K562 (cell line): ENCODE data around the gene DKK3. TPM values are rescaled to one million over a fixed set of nuclear protein-coding genes. Genes with fewer than 3 reads are reported as not detected.

Experiments
- ATAC-seq: fragments of 200-7000 bp; cut with Tn5 transposase; 3 replicates; pipeline ENCODE4 v1.9.1; 2020; ENCODE audit warnings: moderate library complexity
- BruUV-seq: library from RNA; stranded (reverse); fragments of 400-500 nt; replicated peaks from 2 replicates; lab custom pipeline; 2021; lab: Mats Ljungman, UMichigan
- CTCF ChIA-PET: fragments of 300-600 bp; formaldehyde crosslinking; extraction: SDS; loops from one replicate; lab custom pipeline; 2021; ENCODE audit warnings: low intra/inter-chr PET ratio; lab: Yijun Ruan, JAX
- POLR2A ChIA-PET: fragments of 300-600, 350-650 bp; sonication (Branson Sonifier 250); formaldehyde crosslinking; extraction: SDS; loops from one replicate; lab custom pipeline; 2021; ENCODE audit warnings: antibody characterized with exemption, inconsistent platforms; lab: Yijun Ruan, JAX
- DNase-seq, 4 experiments: peaks; one replicate each; pipeline versions ENCODE4 v3.0.0 to v3.0.0-alpha.2; 2011 to 2018; ENCODE audit warnings: low spot score in 3 of 4, mixed read lengths in 3 of 4; ENCODE audit errors: extremely low read depth in 1 of 4
- FAIRE-seq: peaks from 2 replicates; lab custom pipeline; 2011; peaks lifted over from hg19 to GRCh38; lab: Jason Lieb, UNC
- H2AFZ ChIP-seq: 2 replicates; pipeline ENCODE4 v1.6.0; 2011; ENCODE audit warnings: low read depth, low read length, control low read depth, inconsistent platforms
- H3K27ac ChIP-seq: fragments of 200-600 bp; 3 replicates; pipeline ENCODE4 v1.8.0; 2011; ENCODE audit warnings: low read depth, mild to moderate bottlenecking, control low read depth, inconsistent platforms, low read length, moderate library complexity, mixed read lengths; ENCODE audit errors: extremely low read depth
- H3K27me3 ChIP-seq, 2 experiments: fragments of 300-600 bp in 1 of 2; 2 replicates in 1 of 2; 3 replicates in 1 of 2; pipeline versions ENCODE4 v1.6.0 to v1.8.0; 2011; ENCODE audit warnings: inconsistent platforms in 2 of 2, low read length in 2 of 2, mild to moderate bottlenecking in 1 of 2, mixed read lengths in 1 of 2, moderate library complexity in 1 of 2; ENCODE audit not compliant: control insufficient read depth in 2 of 2, insufficient read depth in 2 of 2
- H3K36me3 ChIP-seq: fragments of 300-600 bp; 3 replicates; pipeline ENCODE4 v1.8.0; 2011; ENCODE audit warnings: mild to moderate bottlenecking, low read length, inconsistent platforms; ENCODE audit not compliant: control insufficient read depth, insufficient read depth
- H3K4me1 ChIP-seq, 2 experiments: fragments of 200-600 bp in 1 of 2; replicated peaks in 1 of 2; 2 replicates in 1 of 2; 3 replicates in 1 of 2; pipeline versions ENCODE4 v1.5.1 to v1.8.0; 2011; ENCODE audit warnings: inconsistent platforms in 2 of 2, low read length in 2 of 2, mild to moderate bottlenecking in 1 of 2, mixed read lengths in 1 of 2, moderate library complexity in 1 of 2; ENCODE audit not compliant: control insufficient read depth in 2 of 2, insufficient read depth in 2 of 2
- H3K4me2 ChIP-seq: 2 replicates; pipeline ENCODE4 v1.6.1; 2011; ENCODE audit warnings: low read length, control low read depth, inconsistent platforms, mixed read lengths; ENCODE audit not compliant: insufficient read depth
- H3K4me3 ChIP-seq: fragments of 200-600 bp; sonication (generic), shearing (Covaris generic); 2 replicates; pipeline ENCODE4 v1.5.1; 2016; ENCODE audit warnings: control low read depth, inconsistent platforms
- H3K79me2 ChIP-seq: fragments of 200-600 bp; 3 replicates; pipeline ENCODE4 v1.8.0; 2011; ENCODE audit warnings: low read length, inconsistent platforms; ENCODE audit not compliant: control insufficient read depth, insufficient read depth
- H3K9ac ChIP-seq, 2 experiments: 2 replicates each; pipeline versions ENCODE4 v1.6.0 to v1.6.1; 2011; ENCODE audit warnings: low read depth in 2 of 2, low read length in 2 of 2, control low read depth in 1 of 2, inconsistent platforms in 1 of 2, mild to moderate bottlenecking in 1 of 2, mixed read lengths in 1 of 2; ENCODE audit not compliant: insufficient read depth in 1 of 2
- H3K9me1 ChIP-seq: one replicate; pipeline ENCODE4 v1.6.0; 2011; ENCODE audit warnings: inconsistent platforms, mild to moderate bottlenecking, low read length, moderate library complexity; ENCODE audit not compliant: control insufficient read depth, insufficient read depth
- H3K9me3 ChIP-seq: replicated peaks from 2 replicates; pipeline ENCODE4 v1.5.1; 2011; ENCODE audit warnings: low read depth, low read length, inconsistent platforms; ENCODE audit not compliant: control insufficient read depth, insufficient read depth
- H4K20me1 ChIP-seq: replicated peaks from 2 replicates; pipeline ENCODE4 v1.6.1; 2011; ENCODE audit warnings: low read length, inconsistent platforms, mixed read lengths; ENCODE audit not compliant: control insufficient read depth, insufficient read depth
- MYC ChIP-seq, 2 experiments: fragments of 250-450 bp in 1 of 2; sonication (Bioruptor Pico) in 1 of 2; IDR thresholded peaks; 2 replicates each; pipeline versions ENCODE4 v1.5.1 to v1.6.1; 2012 to 2021; ENCODE audit warnings: low read depth in 2 of 2, borderline replicate concordance in 1 of 2, improper control_type of control experiment in 1 of 2, low read length in 1 of 2, mild to moderate bottlenecking in 1 of 2, moderate library complexity in 1 of 2
- SMAD3 ChIP-seq: fragments of 450-650 bp; formaldehyde crosslinking; conservative IDR thresholded peaks from 2 replicates; pipeline ENCODE4 v1.4.0; 2020; ENCODE audit warnings: mild to moderate bottlenecking
- TRIM25 ChIP-seq: fragments of 450-650 bp; IDR thresholded peaks from 2 replicates; pipeline ENCODE4 v1.7.0; 2016; ENCODE audit warnings: borderline replicate concordance
- ZNF316 ChIP-seq: fragments of 450-650 bp; IDR thresholded peaks from 2 replicates; pipeline ENCODE4 v1.6.1; 2016
- ZNF592 ChIP-seq: fragments of 450-650 bp; IDR thresholded peaks from 2 replicates; pipeline ENCODE4 v1.6.1; 2017; ENCODE audit warnings: antibody characterized with exemption, mild to moderate bottlenecking
- WGBS: fragments of 100-300 bp; shearing (Covaris generic); methylation state at CpG from one replicate; pipeline ENCODE4 v1.1.6; 2016; ENCODE audit warnings: low coverage, mixed read lengths; ENCODE audit not compliant: insufficient coverage; ENCODE audit errors: missing lambda C conversion rate; 5-methylcytosine and 5-hydroxymethylcytosine counted together
- in situ Hi-C: fragments of 300-500 bp; cut with MboI; formaldehyde crosslinking; loops from 4 replicates; pipeline ENCODE4 v1.15.0; 2018; ENCODE audit warnings: inconsistent platforms, mixed read lengths
- intact Hi-C: fragments of 100-400 bp; cut with micrococcal nuclease; formaldehyde crosslinking; loops from 2 replicates; pipeline ENCODE4 v1.14.2; 2022
- polyA plus RNA-seq, 8 experiments: library from polyadenylated mRNA; depleted of rRNA in 4 of 8; stranded (reverse) in 5 of 8; unstranded in 3 of 8; fragments of >200 nt; fragmentation: Nextera tagmentation in 2 of 8; fragmentation: Illumina TruSeq in 1 of 8; extraction: Ambion mirVana in 2 of 8; extraction: Trizol in 1 of 8; gene quantifications; 2 replicates each; pipeline versions ENCODE4 v1.2.1 to v1.2.3, GENCODE V29; 2011 to 2014; ENCODE audit warnings: inconsistent platforms in 1 of 8, missing spikeins in 1 of 8
- total RNA-seq, 7 experiments: library from RNA; depleted of rRNA in 6 of 7; stranded (reverse); fragments of >200 nt in 6 of 7; fragmentation: Illumina TruSeq in 2 of 7; extraction: Trizol in 2 of 7; gene quantifications; 2 replicates each; pipeline versions ENCODE4 v1.2.1 to v1.2.3, GENCODE V29; 2011 to 2021; ENCODE audit warnings: low replicate concordance in 1 of 7
- TF ChIP-seq, protein P1 (sequence below): fragments of 250-450 bp; sonication (Bioruptor Pico); IDR thresholded peaks from 2 replicates; pipeline ENCODE4 v1.5.0; 2021

Gene DKK3
- total and polyA plus RNA-seq, 9 of the 15 experiments (the other 6 are each of a cell fraction or from before 2014, with no cell fraction given): 0.14 to 0.85 (median 0.38) TPM; not detected in 6

GRCh38 chr11:12020546-12020945 is 12.1 kb upstream of the DKK3 start:
- 3% methylated on average over 2 of the region's 2 CpGs for WGBS
- ATAC-seq (no peak), FAIRE-seq (no peak), DNase-seq (no peak)
- Histone ChIP-seq H3K9ac (no peak overlapping the region), H3K9me1 (no peaks in the 10 kb centered on the region), H3K27me3 (no peaks in the 10 kb centered on the region), H3K4me1 (peaks cover 0 to 27% of the 10 kb centered on the region in 2 experiments; a peak in 3 of 5 replicates), H4K20me1 (no peaks in the 10 kb centered on the region), H3K79me2 (no peaks in the 10 kb centered on the region), H3K9me3 (no peaks in the 10 kb centered on the region; the same call in 1 of the 2 replicates), H3K27ac (no peak overlapping the region), H2AFZ (no peak overlapping the region), H3K4me2 (no peak overlapping the region), H3K36me3 (no peaks in the 10 kb centered on the region), H3K4me3 (no peak overlapping the region)
- TF ChIP-seq ZNF316: peak; percentile 44
- no peak for TF ChIP-seq TRIM25
- in situ Hi-C loops: no loop called here
- intact Hi-C loops: no loop called here
- no TSS peak for BruUV-seq
- POLR2A ChIA-PET: no interaction called here
- CTCF ChIA-PET: interaction anchor here (0.5 kb wide), 1 partner anchor 50 kb away, joined by 7 read pairs; no protein-coding TSS in a partner anchor

- no peaks in the 10 kb centered on the region for H3K36me3 ChIP-seq
- H3K4me2 ChIP-seq: no peak overlapping the region
- no peak overlapping the region for H3K4me3 ChIP-seq
- no peaks in the 10 kb centered on the region for H4K20me1 ChIP-seq
- BruUV-seq: no TSS peak
- ChIA-PET POLR2A (interaction anchor here (0.6 to 1.5 kb wide), 2 partner anchors 9 to 540 kb away, joined by 3 to 4 read pairs; no protein-coding TSS in a partner anchor), CTCF (interaction anchor here (0.5 kb wide), 1 partner anchor 49 kb away, joined by 7 read pairs; no protein-coding TSS in a partner anchor)
- no peak for FAIRE-seq
- 10% methylated on average over 3 of the region's 3 CpGs for WGBS
- no peaks in the 10 kb centered on the region for H3K79me2 ChIP-seq
- no peaks in the 10 kb centered on the region for H3K27me3 ChIP-seq
- H3K9me3 ChIP-seq: no peaks in the 10 kb centered on the region; the same call in 1 of the 2 replicates
- intact Hi-C loops: no loop called here
- DNase-seq: no peak
- no peak overlapping the region for H3K9ac ChIP-seq
- no peak for ATAC-seq
- H3K27ac ChIP-seq: no peak overlapping the region
- H3K9me1 ChIP-seq: no peaks in the 10 kb centered on the region
- in situ Hi-C loops: no loop called here
- peak overlapping the region; percentile 43; the same call in 1 of the 2 replicates for H2AFZ ChIP-seq
- peaks cover 0 to 27% of the 10 kb centered on the region in 2 experiments; a peak in 3 of 5 replicates for H3K4me1 ChIP-seq
- TF ChIP-seq MYC (IDR thresholded peaks at IDR 0.05; ENCODE audit: low read depth, low read length) (no peak), MYC (CRISPR knock-in tag; IDR thresholded peaks at IDR 0.05; ENCODE audit: borderline replicate concordance, low read depth) (no peak), ZNF592 (no peak), SMAD3 (no peak)
- TF ChIP-seq, protein P1, sequence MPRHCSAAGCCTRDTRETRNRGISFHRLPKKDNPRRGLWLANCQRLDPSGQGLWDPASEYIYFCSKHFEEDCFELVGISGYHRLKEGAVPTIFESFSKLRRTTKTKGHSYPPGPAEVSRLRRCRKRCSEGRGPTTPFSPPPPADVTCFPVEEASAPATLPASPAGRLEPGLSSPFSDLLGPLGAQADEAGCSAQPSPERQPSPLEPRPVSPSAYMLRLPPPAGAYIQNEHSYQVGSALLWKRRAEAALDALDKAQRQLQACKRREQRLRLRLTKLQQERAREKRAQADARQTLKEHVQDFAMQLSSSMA (CRISPR knock-in tag): no peak
These were observed 11.5 kb upstream of the DKK3 start for GRCh38 chr11:12019866-12020416.
